DOHH2 (cell line): ENCODE data around the gene HOXC12.

ENCODE experiments used
- H3F3A ChIP-seq: fragments of 200-600 bp; sonication (generic), shearing (Covaris generic); 2 replicates; pipeline ENCODE4 v1.6.0; 2016; ENCODE audit warnings: antibody characterized with exemption, mild to moderate bottlenecking; ENCODE audit not compliant: control insufficient read depth, insufficient read depth
- H3K27ac ChIP-seq: fragments of 200-600 bp; sonication (generic); 2 replicates; pipeline ENCODE4 v1.5.1; 2014; ENCODE audit warnings: low read depth, mild to moderate bottlenecking, low read length, moderate library complexity
- H3K27me3 ChIP-seq: fragments of 200-600 bp; sonication (generic); 2 replicates; pipeline ENCODE4 v1.6.1; 2014; ENCODE audit warnings: mild to moderate bottlenecking, low read length, mixed read lengths; ENCODE audit not compliant: control insufficient read depth
- H3K36me3 ChIP-seq: fragments of 200-600 bp; sonication (generic); 2 replicates; pipeline ENCODE4 v1.6.1; 2014; ENCODE audit warnings: mild to moderate bottlenecking, low read length, moderate library complexity, mixed read lengths; ENCODE audit not compliant: control insufficient read depth
- H3K4me1 ChIP-seq: fragments of 200-600 bp; sonication (generic); 2 replicates; pipeline ENCODE4 v1.6.1; 2014; ENCODE audit warnings: mild to moderate bottlenecking, low read length, mixed read lengths; ENCODE audit not compliant: control insufficient read depth
- H3K4me2 ChIP-seq: fragments of 200-600 bp; sonication (generic); 2 replicates; pipeline ENCODE4 v1.6.0; 2014; ENCODE audit warnings: mild to moderate bottlenecking, low read length, moderate library complexity
- H3K4me3 ChIP-seq: fragments of 200-600 bp; sonication (generic); 2 replicates; pipeline ENCODE4 v1.5.1; 2014; ENCODE audit warnings: mild to moderate bottlenecking, low read length, mixed read lengths
- H3K79me2 ChIP-seq: fragments of 200-600 bp; sonication (generic); 2 replicates; pipeline ENCODE4 v1.6.1; 2014; ENCODE audit warnings: mild to moderate bottlenecking, low read length, mixed read lengths; ENCODE audit not compliant: control insufficient read depth
- H3K9me2 ChIP-seq: fragments of 200-600 bp; sonication (generic); replicated peaks from 2 replicates; pipeline ENCODE4 v1.6.1; 2014; ENCODE audit warnings: mild to moderate bottlenecking, low read length, mixed read lengths; ENCODE audit not compliant: control insufficient read depth
- H3K9me3 ChIP-seq: fragments of 200-600 bp; sonication (generic); 2 replicates; pipeline ENCODE4 v1.6.1; 2014; ENCODE audit warnings: antibody characterized with exemption, low read length, mixed read lengths; ENCODE audit not compliant: control insufficient read depth, insufficient read depth
- H4K20me1 ChIP-seq: fragments of 200-600 bp; sonication (generic); 2 replicates; pipeline ENCODE4 v1.6.0; 2014; ENCODE audit warnings: low read depth, mild to moderate bottlenecking, antibody characterized with exemption, low read length, moderate library complexity; ENCODE audit not compliant: control insufficient read depth, insufficient read depth
- EZH2phosphoT487 ChIP-seq: fragments of 200-600 bp; sonication (generic); IDR thresholded peaks from 2 replicates; pipeline ENCODE4 v1.6.1; 2017; ENCODE audit warnings: borderline replicate concordance, mild to moderate bottlenecking, antibody characterized with exemption, low read length, moderate library complexity, mixed read lengths
- TF ChIP-seq, protein P1 (sequence below): fragments of 200-600 bp; sonication (generic); IDR thresholded peaks from one replicate; pipeline ENCODE4 v1.5.1; 2014; ENCODE audit warnings: antibody characterized with exemption, mild to moderate bottlenecking, low read depth, low read length; ENCODE audit not compliant: poor library complexity, severe bottlenecking

The HOXC12 gene

DNA sequence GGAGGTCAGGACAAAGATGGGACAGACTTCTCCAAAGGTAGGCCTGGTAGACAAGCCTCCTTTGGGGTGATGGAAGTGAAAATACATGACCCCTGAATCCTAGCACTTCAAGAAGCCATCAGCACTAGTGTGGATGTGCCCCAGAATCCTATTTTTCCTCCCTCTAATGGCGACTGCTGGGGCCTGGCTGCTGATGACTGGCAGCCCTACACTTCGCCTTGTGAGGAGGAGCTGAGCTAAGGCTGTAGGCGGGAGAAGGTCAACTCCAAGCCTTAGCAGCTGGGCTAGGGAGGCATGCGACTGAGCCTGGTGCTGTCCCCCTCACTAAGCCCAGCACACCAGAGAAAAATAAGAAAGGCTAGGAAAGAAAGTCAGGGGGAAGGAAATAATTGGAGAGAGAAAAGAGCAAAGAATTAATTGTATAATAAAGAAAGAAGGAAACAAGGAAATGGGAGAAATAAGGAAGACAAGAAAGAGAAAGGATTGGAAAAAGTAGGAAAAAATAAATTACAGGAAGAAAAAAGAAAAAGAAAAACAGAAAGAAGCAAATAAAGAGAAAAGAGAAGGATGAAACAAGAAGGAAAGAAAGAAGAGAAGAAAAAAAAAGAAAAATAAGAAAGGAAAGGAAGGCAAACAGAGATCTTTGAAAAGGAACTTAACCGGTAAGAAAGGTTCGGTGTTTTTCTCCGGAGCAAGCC, 25.6 kb downstream of the HOXC12 start:
- no peak overlapping the region for H3K27ac ChIP-seq
- H3K9me3 ChIP-seq = no peaks in the 10 kb centered on the region
- no peak overlapping the region for H3K4me2 ChIP-seq
- TF ChIP-seq, protein P1, sequence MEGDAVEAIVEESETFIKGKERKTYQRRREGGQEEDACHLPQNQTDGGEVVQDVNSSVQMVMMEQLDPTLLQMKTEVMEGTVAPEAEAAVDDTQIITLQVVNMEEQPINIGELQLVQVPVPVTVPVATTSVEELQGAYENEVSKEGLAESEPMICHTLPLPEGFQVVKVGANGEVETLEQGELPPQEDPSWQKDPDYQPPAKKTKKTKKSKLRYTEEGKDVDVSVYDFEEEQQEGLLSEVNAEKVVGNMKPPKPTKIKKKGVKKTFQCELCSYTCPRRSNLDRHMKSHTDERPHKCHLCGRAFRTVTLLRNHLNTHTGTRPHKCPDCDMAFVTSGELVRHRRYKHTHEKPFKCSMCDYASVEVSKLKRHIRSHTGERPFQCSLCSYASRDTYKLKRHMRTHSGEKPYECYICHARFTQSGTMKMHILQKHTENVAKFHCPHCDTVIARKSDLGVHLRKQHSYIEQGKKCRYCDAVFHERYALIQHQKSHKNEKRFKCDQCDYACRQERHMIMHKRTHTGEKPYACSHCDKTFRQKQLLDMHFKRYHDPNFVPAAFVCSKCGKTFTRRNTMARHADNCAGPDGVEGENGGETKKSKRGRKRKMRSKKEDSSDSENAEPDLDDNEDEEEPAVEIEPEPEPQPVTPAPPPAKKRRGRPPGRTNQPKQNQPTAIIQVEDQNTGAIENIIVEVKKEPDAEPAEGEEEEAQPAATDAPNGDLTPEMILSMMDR = no peak
- TF ChIP-seq EZH2phosphoT487 = no peak
- peaks cover 49% of the 10 kb centered on the region for H3K27me3 ChIP-seq
- peaks cover 42% of the 10 kb centered on the region for H3K4me1 ChIP-seq
- no peaks in the 10 kb centered on the region for H4K20me1 ChIP-seq
- no peaks in the 10 kb centered on the region for H3K9me2 ChIP-seq
- H3F3A ChIP-seq = peaks cover 6% of the 10 kb centered on the region; the same call in 1 of the 2 replicates
- H3K79me2 ChIP-seq = no peaks in the 10 kb centered on the region
- no peaks in the 10 kb centered on the region for H3K36me3 ChIP-seq
- no peak overlapping the region for H3K4me3 ChIP-seq

DNA sequence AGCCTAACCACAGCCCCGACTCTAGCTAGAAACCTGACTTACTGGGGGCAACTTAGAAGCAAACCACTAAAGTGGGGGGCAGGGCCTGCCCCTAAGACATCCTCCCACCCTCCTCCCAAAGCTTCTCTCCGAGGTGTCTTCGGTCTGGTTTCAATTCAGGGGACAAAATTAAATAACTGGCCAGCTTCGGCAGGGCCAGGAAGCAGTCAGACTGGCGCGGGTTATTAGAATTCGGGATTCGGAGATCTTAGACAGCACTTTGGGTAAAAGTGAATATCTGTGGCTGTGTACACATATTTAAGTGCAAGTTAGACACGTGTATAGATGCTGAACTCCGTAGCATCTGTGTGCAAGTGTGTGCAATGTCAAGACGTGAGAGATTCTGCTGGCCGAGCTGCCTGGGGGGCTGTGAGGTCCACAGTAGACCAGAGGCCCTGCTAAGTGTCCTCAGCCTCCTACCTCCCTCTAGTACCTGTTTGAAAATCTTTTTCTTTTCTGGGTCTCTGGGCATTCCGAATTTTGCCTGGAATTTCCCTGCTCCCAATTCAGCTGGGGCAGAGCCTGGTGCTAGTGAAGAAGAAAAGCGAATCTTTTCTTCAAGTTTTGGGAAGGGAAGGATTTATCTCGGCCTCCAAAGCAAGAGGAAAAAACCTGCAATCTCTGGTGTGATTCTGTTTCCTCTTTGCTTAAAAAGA, 26.2 kb downstream of the HOXC12 start:
- Histone ChIP-seq H3K4me3 (no peak overlapping the region), H3K36me3 (no peaks in the 10 kb centered on the region), H3K27ac (no peak overlapping the region), H3K27me3 (peaks cover 52% of the 10 kb centered on the region), H4K20me1 (no peaks in the 10 kb centered on the region), H3K79me2 (no peaks in the 10 kb centered on the region), H3K9me3 (no peaks in the 10 kb centered on the region), H3F3A (peaks cover 6% of the 10 kb centered on the region; the same call in 1 of the 2 replicates), H3K4me1 (peaks cover 39% of the 10 kb centered on the region), H3K4me2 (no peak overlapping the region), H3K9me2 (no peaks in the 10 kb centered on the region)
- TF ChIP-seq EZH2phosphoT487 = no peak
- TF ChIP-seq, protein P1 = no peak

DNA sequence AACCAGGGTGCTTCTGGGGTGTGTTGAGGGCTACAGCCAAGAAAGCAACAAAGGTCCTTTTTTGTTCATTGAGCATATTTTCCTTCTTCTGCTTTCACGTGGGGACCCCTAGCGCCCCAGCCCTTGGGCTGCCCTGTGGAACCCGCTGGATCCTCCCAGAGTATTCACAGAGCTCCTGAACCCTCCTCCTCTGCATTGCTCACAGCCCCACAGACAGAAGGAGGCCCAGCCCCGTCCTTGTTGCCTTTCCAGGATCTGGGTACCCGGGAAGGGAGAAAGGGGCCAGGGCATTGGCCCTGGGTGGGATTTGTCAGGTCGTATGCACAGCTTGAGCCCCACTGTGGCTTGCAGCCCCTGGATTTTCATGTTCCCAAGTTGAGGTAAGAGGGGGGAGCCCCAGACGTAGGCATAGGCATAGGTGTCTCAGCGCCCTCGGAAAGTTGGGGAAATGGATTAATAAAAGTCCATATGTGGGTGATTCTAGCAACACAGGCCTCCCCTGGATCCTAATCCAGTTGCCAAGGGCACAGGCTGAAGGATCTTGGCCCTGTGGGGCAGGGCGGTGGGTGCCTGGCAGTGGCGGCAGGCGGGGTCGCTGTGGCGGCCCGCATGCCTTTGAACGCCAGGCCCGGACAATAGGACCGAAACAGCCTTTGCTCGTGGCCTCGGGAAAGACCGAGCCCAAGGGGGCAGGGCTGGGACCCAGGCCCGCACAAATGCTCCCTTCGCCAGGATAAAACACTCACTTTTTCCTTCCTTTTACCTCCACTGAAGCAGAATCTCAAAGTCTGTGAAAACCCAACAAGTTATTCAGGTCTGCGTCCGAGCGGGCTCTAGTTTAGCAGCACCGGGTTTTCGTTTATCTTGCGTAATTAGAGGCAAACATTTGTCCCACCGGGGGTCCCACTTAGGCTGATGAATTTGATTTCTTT, 27.2 kb downstream of the HOXC12 start:
- Histone ChIP-seq H3K79me2 (no peaks in the 10 kb centered on the region), H3K36me3 (no peaks in the 10 kb centered on the region), H3K9me3 (no peaks in the 10 kb centered on the region), H3K27me3 (peaks cover 61% of the 10 kb centered on the region), H4K20me1 (no peaks in the 10 kb centered on the region), H3K4me1 (peaks cover 42% of the 10 kb centered on the region), H3K4me2 (no peak overlapping the region), H3F3A (peaks cover 6% of the 10 kb centered on the region; the same call in 1 of the 2 replicates), H3K9me2 (no peaks in the 10 kb centered on the region), H3K27ac (no peak overlapping the region), H3K4me3 (no peak overlapping the region)
- TF ChIP-seq EZH2phosphoT487 = no peak
- TF ChIP-seq, protein P1 = peak; percentile 21
